ENCODE measurements around the gene MFAP3L. TPM values are rescaled to one million over a fixed set of nuclear protein-coding genes. Genes with fewer than 3 reads are reported as not detected.

Gene MFAP3L
- total RNA-seq, 1 donor from 2014 or later, result 1.1 TPM

GRCh38 chr4:170011921-170012628, 14.1 kb downstream of the MFAP3L start:
- no peaks in the 10 kb centered on the region for H3K9me3 Mint-ChIP-seq
- no peak overlapping the region for H3K4me3 Mint-ChIP-seq
- intact Hi-C loops (cut with micrococcal nuclease), result no loop called here
- no peak overlapping the region for H3K27ac Mint-ChIP-seq
- DNase-seq, result no peak
- no peaks in the 10 kb centered on the region for H3K27me3 Mint-ChIP-seq
- H3K4me1 Mint-ChIP-seq, result peaks cover 4% of the 10 kb centered on the region
- H3K36me3 Mint-ChIP-seq (ENCODE audit: low read depth), result no peaks in the 10 kb centered on the region

- Mint-ChIP-seq H3K36me3 (ENCODE audit: low read depth) (no peaks in the 10 kb centered on the region), H3K9me3 (no peaks in the 10 kb centered on the region), H3K27ac (no peak overlapping the region), H3K4me1 (peaks cover 4% of the 10 kb centered on the region), H3K4me3 (no peak overlapping the region), H3K27me3 (no peaks in the 10 kb centered on the region)
- intact Hi-C loops (cut with micrococcal nuclease), result no loop called here
- DNase-seq, result no peak
Measured at GRCh38 chr4:170009291-170009690, 16.9 kb downstream of the MFAP3L start.

GRCh38 chr4:170008801-170009200, 17.4 kb downstream of the MFAP3L start:
- intact Hi-C loops (cut with micrococcal nuclease), result no loop called here
- no peaks in the 10 kb centered on the region for H3K9me3 Mint-ChIP-seq
- no peak overlapping the region for H3K4me3 Mint-ChIP-seq
- H3K36me3 Mint-ChIP-seq (ENCODE audit: low read depth), result no peaks in the 10 kb centered on the region
- no peak for DNase-seq
- peaks cover 4% of the 10 kb centered on the region for H3K4me1 Mint-ChIP-seq
- H3K27ac Mint-ChIP-seq, result no peak overlapping the region
- H3K27me3 Mint-ChIP-seq, result no peaks in the 10 kb centered on the region

- H3K36me3 Mint-ChIP-seq (ENCODE audit: low read depth), result no peaks in the 10 kb centered on the region
- H3K4me1 Mint-ChIP-seq, result peaks cover 4% of the 10 kb centered on the region
- intact Hi-C loops (cut with micrococcal nuclease), result no loop called here
- no peaks in the 10 kb centered on the region for H3K27me3 Mint-ChIP-seq
- no peak overlapping the region for H3K27ac Mint-ChIP-seq
- DNase-seq, result no peak
- no peak overlapping the region for H3K4me3 Mint-ChIP-seq
- H3K9me3 Mint-ChIP-seq, result no peaks in the 10 kb centered on the region
Measured at GRCh38 chr4:170008371-170008770, 17.8 kb downstream of the MFAP3L start.

- Mint-ChIP-seq H3K36me3 (ENCODE audit: low read depth) (no peaks in the 10 kb centered on the region), H3K27ac (no peak overlapping the region), H3K27me3 (no peaks in the 10 kb centered on the region), H3K4me1 (peaks cover 4% of the 10 kb centered on the region), H3K4me3 (no peak overlapping the region), H3K9me3 (no peaks in the 10 kb centered on the region)
- DNase-seq, result no peak
- intact Hi-C loops (cut with micrococcal nuclease), result no loop called here
Measured at GRCh38 chr4:170007113-170007512, 19.1 kb downstream of the MFAP3L start.

GRCh38 chr4:170005472-170005871, 20.7 kb downstream of the MFAP3L start:
- DNase-seq, result no peak
- Mint-ChIP-seq H3K27me3 (no peaks in the 10 kb centered on the region), H3K4me3 (no peak overlapping the region), H3K4me1 (peaks cover 4% of the 10 kb centered on the region), H3K9me3 (no peaks in the 10 kb centered on the region), H3K36me3 (ENCODE audit: low read depth) (no peaks in the 10 kb centered on the region), H3K27ac (no peak overlapping the region)
- intact Hi-C loops (cut with micrococcal nuclease), result no loop called here

GRCh38 chr4:170004651-170005295, 21.4 kb downstream of the MFAP3L start:
- Mint-ChIP-seq H3K27me3 (no peaks in the 10 kb centered on the region), H3K36me3 (ENCODE audit: low read depth) (no peaks in the 10 kb centered on the region), H3K27ac (no peak overlapping the region), H3K4me3 (no peak overlapping the region), H3K4me1 (peaks cover 4% of the 10 kb centered on the region), H3K9me3 (no peaks in the 10 kb centered on the region)
- no peak for DNase-seq
- intact Hi-C loops (cut with micrococcal nuclease), result no loop called here

- Mint-ChIP-seq H3K4me1 (peaks cover 4% of the 10 kb centered on the region), H3K36me3 (ENCODE audit: low read depth) (no peaks in the 10 kb centered on the region), H3K9me3 (no peaks in the 10 kb centered on the region), H3K4me3 (no peak overlapping the region), H3K27ac (no peak overlapping the region), H3K27me3 (no peaks in the 10 kb centered on the region)
- no peak for DNase-seq
- intact Hi-C loops (cut with micrococcal nuclease), result no loop called here
Measured at GRCh38 chr4:170003071-170004070, 22.8 kb downstream of the MFAP3L start.

- Mint-ChIP-seq H3K4me3 (no peak overlapping the region), H3K36me3 (ENCODE audit: low read depth) (no peaks in the 10 kb centered on the region), H3K27ac (no peak overlapping the region), H3K9me3 (no peaks in the 10 kb centered on the region), H3K27me3 (no peaks in the 10 kb centered on the region), H3K4me1 (no peaks in the 10 kb centered on the region)
- intact Hi-C loops (cut with micrococcal nuclease), result no loop called here
- DNase-seq, result no peak
Measured at GRCh38 chr4:170001745-170002267, 24.4 kb downstream of the MFAP3L start.

GRCh38 chr4:170001011-170001744, 25.0 kb downstream of the MFAP3L start:
- no peaks in the 10 kb centered on the region for H3K9me3 Mint-ChIP-seq
- H3K4me3 Mint-ChIP-seq, result no peak overlapping the region
- H3K27me3 Mint-ChIP-seq, result no peaks in the 10 kb centered on the region
- intact Hi-C loops (cut with micrococcal nuclease), result no loop called here
- no peak for DNase-seq
- no peak overlapping the region for H3K27ac Mint-ChIP-seq
- H3K4me1 Mint-ChIP-seq, result no peaks in the 10 kb centered on the region
- H3K36me3 Mint-ChIP-seq (ENCODE audit: low read depth), result no peaks in the 10 kb centered on the region

- Mint-ChIP-seq H3K4me1 (no peaks in the 10 kb centered on the region), H3K4me3 (no peak overlapping the region), H3K9me3 (no peaks in the 10 kb centered on the region), H3K27ac (no peak overlapping the region), H3K27me3 (no peaks in the 10 kb centered on the region), H3K36me3 (ENCODE audit: low read depth) (no peaks in the 10 kb centered on the region)
- no peak for DNase-seq
- intact Hi-C loops (cut with micrococcal nuclease), result no loop called here
Measured at GRCh38 chr4:169999923-170000322, 26.3 kb downstream of the MFAP3L start.

GRCh38 chr4:169998981-169999380, 27.2 kb downstream of the MFAP3L start:
- H3K9me3 Mint-ChIP-seq, result no peaks in the 10 kb centered on the region
- DNase-seq, result no peak
- no peaks in the 10 kb centered on the region for H3K4me1 Mint-ChIP-seq
- no peak overlapping the region for H3K4me3 Mint-ChIP-seq
- intact Hi-C loops (cut with micrococcal nuclease), result no loop called here
- peaks cover 1% of the 10 kb centered on the region for H3K27me3 Mint-ChIP-seq
- H3K36me3 Mint-ChIP-seq (ENCODE audit: low read depth), result no peaks in the 10 kb centered on the region
- no peak overlapping the region for H3K27ac Mint-ChIP-seq
